Endothelial cell of umbilical vein (primary cell): ENCODE measurements around the gene CDH22.

Experiments
- EZH2 ChIP-seq: IDR thresholded peaks from 2 replicates; pipeline ENCODE4 v1.6.1; 2012; ENCODE audit warnings: borderline replicate concordance, low read depth, mild to moderate bottlenecking, moderate library complexity, low read length, inconsistent platforms; ENCODE audit not compliant: severe bottlenecking
- GATA2 ChIP-seq: IDR thresholded peaks from 2 replicates; pipeline ENCODE4 v1.7.0; 2011; ENCODE audit warnings: low read depth, mild to moderate bottlenecking, moderate library complexity, mixed read lengths, low read length; ENCODE audit not compliant: insufficient read length, insufficient read depth
- JUN ChIP-seq: IDR thresholded peaks from 2 replicates; pipeline ENCODE4 v1.6.1; 2011; ENCODE audit warnings: borderline replicate concordance, low read depth; ENCODE audit not compliant: insufficient read length, insufficient read depth
- POLR2A ChIP-seq: IDR thresholded peaks from 2 replicates; pipeline ENCODE4 v1.6.1; 2012; ENCODE audit warnings: low read depth, mild to moderate bottlenecking, control low read depth, low read length
- POLR2AphosphoS5 ChIP-seq: IDR thresholded peaks from 2 replicates; pipeline ENCODE4 v1.6.1; 2012; ENCODE audit warnings: low read depth, mild to moderate bottlenecking, control low read depth, low read length, moderate library complexity; ENCODE audit not compliant: insufficient read depth
- TF ChIP-seq, protein P1 (sequence below), 2 donors: IDR thresholded peaks; 1 replicate in 1 of 2; 2 replicates in 1 of 2; pipeline ENCODE4 v1.5.1; 2011; ENCODE audit warnings: low read length in 2 of 2, mild to moderate bottlenecking in 2 of 2, moderate library complexity in 2 of 2, control low read depth in 1 of 2, inconsistent platforms in 1 of 2, low read depth in 1 of 2; ENCODE audit not compliant: insufficient read depth in 1 of 2; ENCODE audit errors: extremely low read depth in 1 of 2

DNA sequence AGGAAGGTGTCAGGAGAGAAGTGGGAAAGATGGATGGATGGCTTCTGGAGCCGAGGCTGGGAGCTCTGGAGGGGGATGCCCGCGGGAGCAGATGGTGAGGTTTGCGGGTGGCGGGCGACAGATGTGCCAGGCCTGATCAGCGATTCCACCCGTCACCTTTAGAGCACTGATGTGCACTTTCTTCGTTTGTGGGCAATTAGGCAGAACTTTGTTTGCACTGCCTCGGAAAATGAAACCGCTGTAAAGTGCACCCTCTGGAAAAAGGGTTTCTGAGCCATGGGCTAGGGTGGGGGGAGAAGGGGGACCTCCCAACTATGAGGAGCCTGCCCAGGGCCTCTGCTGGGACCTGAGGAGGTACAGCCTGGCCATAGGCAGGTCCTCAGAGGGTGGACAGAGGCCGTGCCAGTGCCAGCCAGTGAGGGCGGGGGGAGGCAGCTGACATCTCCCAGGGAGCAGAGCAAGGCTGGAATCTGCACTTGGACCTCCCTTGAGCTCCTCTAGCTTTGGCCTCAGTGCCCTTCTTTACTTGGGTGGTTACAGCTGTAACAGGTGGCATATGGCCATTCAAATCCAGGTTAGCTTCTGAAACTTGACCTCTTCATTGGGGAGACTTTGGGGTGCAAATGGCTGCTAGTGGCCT, 131.4 kb downstream of the CDH22 start:
- TF ChIP-seq POLR2A: no peak
- no peak for TF ChIP-seq POLR2AphosphoS5
- TF ChIP-seq, protein P1, sequence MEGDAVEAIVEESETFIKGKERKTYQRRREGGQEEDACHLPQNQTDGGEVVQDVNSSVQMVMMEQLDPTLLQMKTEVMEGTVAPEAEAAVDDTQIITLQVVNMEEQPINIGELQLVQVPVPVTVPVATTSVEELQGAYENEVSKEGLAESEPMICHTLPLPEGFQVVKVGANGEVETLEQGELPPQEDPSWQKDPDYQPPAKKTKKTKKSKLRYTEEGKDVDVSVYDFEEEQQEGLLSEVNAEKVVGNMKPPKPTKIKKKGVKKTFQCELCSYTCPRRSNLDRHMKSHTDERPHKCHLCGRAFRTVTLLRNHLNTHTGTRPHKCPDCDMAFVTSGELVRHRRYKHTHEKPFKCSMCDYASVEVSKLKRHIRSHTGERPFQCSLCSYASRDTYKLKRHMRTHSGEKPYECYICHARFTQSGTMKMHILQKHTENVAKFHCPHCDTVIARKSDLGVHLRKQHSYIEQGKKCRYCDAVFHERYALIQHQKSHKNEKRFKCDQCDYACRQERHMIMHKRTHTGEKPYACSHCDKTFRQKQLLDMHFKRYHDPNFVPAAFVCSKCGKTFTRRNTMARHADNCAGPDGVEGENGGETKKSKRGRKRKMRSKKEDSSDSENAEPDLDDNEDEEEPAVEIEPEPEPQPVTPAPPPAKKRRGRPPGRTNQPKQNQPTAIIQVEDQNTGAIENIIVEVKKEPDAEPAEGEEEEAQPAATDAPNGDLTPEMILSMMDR (IDR thresholded peaks at IDR 0.05; ENCODE audit: extremely low read depth in 1 of 2, insufficient read depth in 1 of 2, low read depth in 1 of 2, low read length in 2 of 2): no peak
- no peak for TF ChIP-seq EZH2
- no peak for TF ChIP-seq JUN
- no peak for TF ChIP-seq GATA2
